ENCODE data around the gene NRARP. TPM values are rescaled to one million over a fixed set of nuclear protein-coding genes. Genes with fewer than 3 reads are reported as not detected.

NRARP gene
- total RNA-seq, 1 donor from 2014 or later: 7.1 TPM

DNA sequence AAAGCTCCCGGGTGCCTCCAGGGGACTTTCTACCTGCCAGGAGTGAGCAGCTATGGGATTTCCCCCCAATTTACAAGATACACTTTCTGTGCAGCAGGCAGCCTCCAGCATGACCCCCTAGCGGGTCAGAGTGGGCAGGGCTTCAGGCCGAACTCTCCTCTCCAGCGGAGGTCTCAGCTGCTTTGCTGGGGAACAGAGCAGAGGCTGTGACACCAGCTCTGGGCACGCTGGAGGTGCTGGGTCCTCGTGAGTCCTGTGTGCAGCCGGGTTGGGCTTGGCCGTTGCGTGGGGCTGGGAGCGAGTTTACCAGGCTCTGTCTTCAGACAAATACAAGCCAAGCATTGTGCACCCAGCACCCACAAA is 2.9 kb downstream of the NRARP start:
- DNase-seq (ENCODE audit: low spot score): no peak

- no peak for DNase-seq (ENCODE audit: low spot score)
Observed at GRCh38 chr9:137298401-137299202, 3.5 kb downstream of the NRARP start.

- no peak for DNase-seq (ENCODE audit: low spot score)
Observed at GRCh38 chr9:137297966-137298365, 4.1 kb downstream of the NRARP start.

GRCh38 chr9:137296670-137297664 is 5.1 kb downstream of the NRARP start:
- DNase-seq (ENCODE audit: low spot score): no peak

- no peak for DNase-seq (ENCODE audit: low spot score)
Observed at GRCh38 chr9:137295849-137296669, 6.0 kb downstream of the NRARP start.

DNA sequence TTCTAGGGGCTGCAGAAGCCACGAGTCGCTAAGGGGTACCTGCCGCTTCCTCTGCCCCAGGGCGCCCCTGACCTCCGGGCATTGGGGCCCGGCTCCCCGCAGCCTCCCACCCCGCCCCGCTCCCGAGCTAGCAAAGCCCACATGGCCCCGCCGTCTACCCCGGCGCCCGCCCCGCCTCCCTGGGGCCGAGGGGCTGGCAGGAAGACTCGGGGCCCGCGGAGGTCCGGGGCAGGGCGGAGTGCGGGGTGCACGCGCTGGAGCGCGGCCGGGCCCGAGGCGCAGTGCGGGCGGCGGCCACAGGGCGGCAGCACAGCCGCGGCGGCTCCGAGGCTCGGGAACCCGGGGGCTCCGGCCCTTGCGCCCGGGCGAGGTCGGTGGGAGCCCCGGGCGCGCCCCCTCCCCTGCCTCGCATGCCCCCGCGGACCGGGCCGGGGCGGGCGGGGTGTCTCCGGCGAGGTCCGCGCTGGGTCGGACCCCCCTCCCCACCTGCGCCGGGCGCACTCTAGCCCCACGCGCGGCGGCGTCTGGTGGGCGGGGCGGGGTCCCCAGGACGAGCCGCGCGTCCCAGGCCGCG is 6.7 kb downstream of the NRARP start:
- no peak for DNase-seq (ENCODE audit: low spot score)

DNA sequence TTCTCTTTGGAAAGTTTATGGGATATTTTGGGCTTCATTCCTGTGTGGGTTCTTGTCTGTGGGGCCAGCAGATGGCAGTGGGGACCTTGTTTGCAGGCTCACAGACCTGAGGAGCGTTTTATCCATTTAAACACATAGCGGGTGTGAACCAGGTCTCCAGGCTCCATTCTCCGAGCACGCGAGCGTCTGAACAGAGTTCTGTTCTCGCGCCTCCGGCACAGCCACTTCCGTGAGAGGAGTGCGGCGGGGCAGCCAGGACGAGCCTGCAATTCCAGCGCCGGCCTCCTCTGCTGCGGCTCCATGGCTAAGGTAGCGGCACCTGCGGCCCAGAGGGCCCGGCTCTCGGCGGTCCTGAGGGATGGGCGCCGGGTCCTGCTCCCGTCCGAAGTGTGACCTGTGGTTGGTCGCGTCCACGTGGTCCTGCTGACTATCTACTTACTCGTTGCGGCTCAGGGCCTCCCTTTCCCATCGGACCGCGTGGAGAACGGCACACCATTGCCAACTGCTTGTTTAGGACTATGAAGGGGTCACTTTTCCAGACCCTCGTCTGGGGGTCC is 7.3 kb downstream of the NRARP start:
- DNase-seq (ENCODE audit: low spot score): no peak

DNA sequence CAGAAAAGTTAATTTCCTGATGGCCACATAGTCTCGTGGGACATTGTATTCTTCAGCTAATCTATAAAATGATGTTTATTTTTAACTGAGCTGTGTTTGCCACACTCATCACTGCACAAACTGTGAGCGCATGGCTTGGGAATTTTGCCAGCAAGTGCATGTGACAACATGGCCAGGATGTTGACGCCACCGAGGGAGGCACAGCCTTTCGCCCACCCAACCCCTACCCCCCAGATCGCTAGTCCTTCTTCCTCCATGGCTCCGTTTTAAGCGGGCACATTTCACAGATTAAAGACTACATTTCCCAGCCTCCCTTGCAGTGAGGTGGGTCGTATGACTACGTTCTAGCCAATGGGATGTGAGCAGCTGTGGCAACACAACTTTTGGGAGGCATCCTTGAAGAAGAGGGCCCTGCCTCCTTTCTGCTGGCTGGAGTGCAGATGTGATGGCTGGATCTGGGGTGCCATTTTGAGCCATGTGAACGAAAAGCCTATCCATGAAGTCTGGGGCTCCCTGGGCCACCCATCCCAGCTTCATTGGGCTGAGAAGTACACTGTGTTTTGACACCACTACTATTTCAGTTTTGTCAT is 7.9 kb downstream of the NRARP start:
- no peak for DNase-seq (ENCODE audit: low spot score)

GRCh38 chr9:137293482-137294090 is 8.5 kb downstream of the NRARP start:
- no peak for DNase-seq (ENCODE audit: low spot score)

- no peak for DNase-seq (ENCODE audit: low spot score)
Observed at GRCh38 chr9:137293094-137293481, 9.0 kb downstream of the NRARP start.

DNA sequence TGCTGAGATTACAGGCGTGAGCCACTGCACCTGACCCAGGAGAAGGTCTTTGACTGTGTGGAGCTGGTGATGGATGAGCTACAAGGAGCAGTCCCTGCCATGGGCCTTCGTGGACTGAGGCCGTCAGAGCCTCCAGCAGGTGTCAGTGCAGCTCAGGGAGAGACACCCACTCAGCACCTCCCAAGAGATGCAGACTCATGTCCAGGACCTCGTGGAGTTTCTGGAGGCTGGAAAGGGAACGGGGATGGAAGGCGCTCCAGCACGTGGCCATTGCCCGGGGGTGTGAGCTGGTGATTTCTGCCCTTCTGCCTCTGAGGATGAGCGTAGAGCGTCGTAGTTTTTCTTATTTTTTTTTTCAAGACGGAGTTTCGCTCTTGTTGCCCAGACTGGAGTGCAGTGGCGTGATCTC is 15.1 kb downstream of the NRARP start:
- DNase-seq (ENCODE audit: low spot score): no peak

DNA sequence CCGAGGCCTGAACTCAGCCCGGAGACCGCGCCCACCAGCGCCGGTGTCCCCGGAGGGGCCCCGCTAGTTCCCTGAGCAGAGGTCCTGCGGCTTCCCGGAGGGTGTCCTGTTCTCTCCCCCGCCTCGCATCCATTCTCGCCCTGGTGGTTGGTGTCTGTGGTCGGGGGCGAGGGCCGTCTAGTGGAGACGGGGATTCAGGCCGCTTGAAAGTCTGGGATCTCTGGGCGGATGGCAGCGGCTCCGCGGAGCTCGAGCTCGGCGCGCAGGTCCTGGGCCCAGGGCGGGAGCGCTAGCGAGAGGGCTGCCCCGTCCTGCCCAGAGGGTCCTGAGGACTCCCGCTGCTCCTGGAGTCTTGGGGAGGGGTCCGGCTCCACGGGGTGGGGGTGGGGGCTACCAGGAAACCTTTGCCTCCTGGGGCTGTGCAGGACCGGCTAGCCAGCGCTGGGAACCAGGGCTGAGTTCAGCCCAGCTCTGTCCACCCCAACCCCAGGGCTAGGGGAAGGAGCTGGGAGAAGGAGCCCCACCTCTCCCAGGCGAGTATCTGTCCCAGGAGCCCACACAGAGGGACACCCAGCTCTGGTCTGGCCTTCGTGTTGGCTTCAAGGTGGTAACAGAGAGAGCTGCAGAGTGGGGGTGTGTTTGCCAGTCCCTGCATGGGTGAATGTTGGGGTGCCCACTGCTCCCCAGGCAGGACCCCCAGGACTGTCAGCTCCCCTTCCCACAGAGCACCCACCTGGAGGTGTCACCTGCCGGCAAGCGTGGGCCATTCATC is 20.5 kb downstream of the NRARP start:
- no peak for DNase-seq (ENCODE audit: low spot score)

DNA sequence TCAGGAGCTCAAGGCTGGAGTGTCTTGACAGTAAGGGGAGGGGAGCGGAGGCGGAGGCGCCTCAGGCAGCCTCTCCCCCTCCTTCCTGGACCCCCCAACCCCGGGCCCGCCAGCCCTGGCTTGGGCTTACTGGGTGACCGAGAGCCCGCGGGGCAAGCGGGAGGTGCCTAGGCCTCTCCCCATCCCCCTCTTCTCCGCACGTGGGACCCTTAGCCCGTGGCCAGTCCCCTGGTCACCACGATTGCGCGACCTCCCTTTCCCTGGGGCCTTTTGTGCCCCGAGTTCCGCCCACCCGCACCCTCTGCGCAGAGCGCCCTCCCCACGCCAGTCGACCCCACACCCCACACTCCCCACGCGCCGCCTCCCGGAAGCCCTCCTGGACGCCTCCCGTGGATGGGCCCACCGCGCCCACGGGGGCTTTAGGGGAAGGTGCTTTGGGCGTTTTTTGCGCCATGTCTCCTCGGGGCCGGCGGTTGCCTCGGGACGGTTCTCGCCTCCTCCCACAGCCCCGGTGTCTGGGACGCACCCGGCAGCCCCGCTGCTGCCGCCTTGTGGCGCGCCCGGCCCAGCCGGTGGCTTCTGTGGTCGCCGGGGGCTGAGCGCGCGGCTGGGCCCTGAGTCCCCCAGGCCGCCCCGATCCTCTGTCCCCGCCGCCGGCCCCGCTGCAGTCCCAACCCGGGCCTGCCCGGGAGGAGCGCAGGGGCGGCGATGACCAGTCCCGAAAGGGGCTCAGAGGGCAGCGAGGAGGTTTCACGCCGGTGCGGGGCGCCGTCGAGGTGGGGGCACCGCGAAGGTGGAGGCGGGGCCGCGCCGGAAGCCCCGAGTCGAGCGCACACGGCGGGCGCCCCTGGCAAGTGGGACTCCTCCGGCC is 21.4 kb downstream of the NRARP start:
- DNase-seq (ENCODE audit: low spot score): no peak

GRCh38 chr9:137279741-137280473 is 22.2 kb downstream of the NRARP start:
- DNase-seq (ENCODE audit: low spot score): no peak

DNA sequence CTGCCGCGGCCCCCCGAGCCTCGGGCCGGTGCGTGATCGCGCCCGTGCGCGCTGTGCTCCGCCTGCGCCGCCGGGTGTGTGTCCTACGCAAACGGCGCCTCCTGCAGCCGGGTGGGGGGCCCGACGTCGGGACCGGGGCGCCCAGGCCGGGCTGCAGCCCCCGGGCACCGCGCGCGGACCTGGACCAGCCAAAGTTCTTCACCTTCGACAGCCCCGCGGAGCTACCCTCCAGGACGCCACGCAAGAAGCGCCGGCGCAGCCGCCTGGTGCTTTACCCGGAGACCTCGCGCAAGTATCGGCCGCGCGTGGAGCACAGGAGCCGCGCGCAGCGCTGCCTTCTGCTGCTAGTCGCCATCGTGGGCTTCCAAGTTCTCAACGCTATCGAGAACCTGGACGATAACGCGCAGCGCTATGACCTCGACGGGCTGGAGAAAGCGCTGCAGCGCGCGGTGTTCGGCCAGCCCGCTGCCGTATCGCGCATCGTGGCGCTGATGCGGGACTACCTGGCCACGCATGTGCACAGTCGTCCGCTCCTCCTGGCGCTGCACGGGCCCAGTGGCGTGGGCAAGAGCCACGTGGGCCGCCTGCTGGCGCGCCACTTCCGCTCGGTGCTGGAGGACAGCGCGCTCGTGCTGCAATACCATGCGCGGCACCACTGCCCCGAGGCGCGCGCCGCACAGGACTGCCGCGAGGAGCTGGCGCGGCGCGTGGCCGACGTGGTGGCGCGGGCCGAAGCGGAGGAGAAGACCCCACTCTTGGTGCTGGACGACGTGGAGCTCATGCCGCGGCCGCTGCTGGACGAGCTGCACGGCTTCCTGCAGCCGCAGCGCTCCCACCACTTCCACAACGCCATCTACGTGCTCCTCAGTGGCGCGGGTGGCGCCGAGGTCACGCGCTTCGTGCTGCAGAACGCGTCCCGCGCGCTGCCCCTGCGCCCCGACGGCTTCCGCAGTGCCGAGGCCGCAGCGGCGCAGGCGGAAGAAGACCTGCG is 23.1 kb downstream of the NRARP start:
- no peak for DNase-seq (ENCODE audit: low spot score)

DNA sequence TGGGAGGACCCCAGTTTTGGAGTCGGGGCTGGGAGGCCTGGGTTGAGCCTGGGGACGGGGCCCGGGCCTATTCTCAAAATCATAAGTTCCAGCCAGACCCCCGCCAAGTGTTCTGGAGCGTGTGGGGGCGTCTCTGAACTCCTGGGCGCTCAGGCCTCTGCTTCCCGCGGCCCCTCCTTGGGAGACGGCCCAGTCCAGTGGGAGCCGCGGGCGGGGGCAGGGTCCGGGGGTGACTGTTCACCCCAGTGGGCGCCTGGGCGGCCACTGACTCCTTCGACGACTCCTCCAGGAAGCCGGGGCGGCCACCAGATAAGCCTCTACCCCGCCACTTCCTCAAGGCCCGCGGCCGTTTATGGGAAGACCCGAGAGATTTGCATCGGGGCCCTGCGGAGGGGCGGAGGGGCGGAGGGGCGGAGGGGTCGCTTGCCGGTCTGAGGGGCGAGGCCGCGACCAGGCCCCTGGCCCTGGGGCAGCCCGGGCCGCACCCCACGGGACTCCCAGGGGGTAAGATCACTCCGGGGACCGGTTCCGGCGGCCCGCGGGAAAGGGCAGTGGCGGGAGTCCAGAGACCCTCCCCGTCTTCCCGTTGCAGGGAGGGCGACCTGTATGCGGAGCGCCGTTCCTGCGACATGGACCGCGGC is 23.9 kb downstream of the NRARP start:
- no peak for DNase-seq (ENCODE audit: low spot score)
